Natural killer cell (primary cell): ENCODE data around the gene TAF3. TPM values are rescaled to one million over a fixed set of nuclear protein-coding genes. Genes with fewer than 3 reads are reported as not detected.

Experiments
- ATAC-seq, 3 donors: fragments of 150-1000 bp in 2 of 3; fragments of 200-7000 bp in 1 of 3; cut with Tn5 transposase; 1 replicate in 1 of 3; 2 replicates in 2 of 3; pipeline ENCODE4 v1.10.0; 2021; ENCODE audit warnings: mild to moderate bottlenecking in 2 of 3, moderate library complexity in 2 of 3
- DNase-seq, 2 donors: peaks; one replicate each; pipeline versions ENCODE4 v3.0.0 to v3.0.0-alpha.2; 2013 to 2021; ENCODE audit warnings: mixed read lengths in 1 of 2
- H3K27ac ChIP-seq: one replicate; pipeline ENCODE4 v1.5.1; 2013; ENCODE audit warnings: mild to moderate bottlenecking, low read length
- H3K27me3 ChIP-seq: one replicate; pipeline ENCODE4 v1.6.1; 2013; ENCODE audit warnings: low read length; ENCODE audit not compliant: control insufficient read depth, insufficient read depth
- H3K36me3 ChIP-seq: one replicate; pipeline ENCODE4 v1.6.1; 2013; ENCODE audit warnings: low read length; ENCODE audit not compliant: control insufficient read depth, insufficient read depth
- H3K4me1 ChIP-seq: one replicate; pipeline ENCODE4 v1.6.1; 2013; ENCODE audit warnings: low read length; ENCODE audit not compliant: control insufficient read depth, insufficient read depth
- H3K4me3 ChIP-seq: one replicate; pipeline ENCODE4 v1.5.1; 2013; ENCODE audit warnings: low read length
- H3K9me3 ChIP-seq: one replicate; pipeline ENCODE4 v1.6.1; 2013; ENCODE audit warnings: low read length; ENCODE audit not compliant: control insufficient read depth, insufficient read depth
- H3K27ac Mint-ChIP-seq, 2 donors: one replicate each; pipeline ENCODE4 v1.8.0; 2022; ENCODE audit warnings: mild to moderate bottlenecking in 2 of 2, mixed read lengths in 2 of 2, moderate library complexity in 1 of 2
- H3K27me3 Mint-ChIP-seq, 2 donors: one replicate each; pipeline ENCODE4 v1.8.0; 2022; ENCODE audit warnings: low read depth in 2 of 2, mixed read lengths in 2 of 2
- H3K36me3 Mint-ChIP-seq: one replicate; pipeline ENCODE4 v1.8.0; 2022; ENCODE audit warnings: mixed read lengths
- H3K4me1 Mint-ChIP-seq, 2 donors: one replicate each; pipeline ENCODE4 v1.8.0; 2022; ENCODE audit warnings: mixed read lengths in 2 of 2
- H3K4me3 Mint-ChIP-seq: one replicate; pipeline ENCODE4 v1.8.0; 2022; ENCODE audit warnings: mild to moderate bottlenecking, moderate library complexity, mixed read lengths
- H3K9me3 Mint-ChIP-seq, 2 donors: one replicate each; pipeline ENCODE4 v1.8.0; 2022; ENCODE audit warnings: mixed read lengths in 2 of 2
- WGBS: methylation state at CpG from one replicate; pipeline ENCODE4 v1.1.7; 2013; ENCODE audit warnings: missing lambda C conversion rate; ENCODE audit not compliant: insufficient coverage; 5-methylcytosine and 5-hydroxymethylcytosine counted together
- intact Hi-C: fragments of 100-400 bp; cut with micrococcal nuclease; formaldehyde crosslinking; loops from one replicate; pipeline ENCODE4 v1.14.2; 2022
- total RNA-seq, 4 donors: library from RNA; stranded (reverse); fragments of 120-200 nt in 1 of 4; gene quantifications; one replicate each; pipeline versions ENCODE4 v1.2.3 to v1.2.4, GENCODE V29; 2013 to 2022
- TF ChIP-seq, protein P1 (sequence below): fragments of 200-600 bp; IDR thresholded peaks from one replicate; pipeline ENCODE4 v1.8.0; 2022; ENCODE audit warnings: antibody characterized with exemption

The TAF3 gene
- total RNA-seq, 3 donors from 2014 or later (not counting 1 experiment from before 2014, with no cell fraction given), result 14.5 to 17.0 (median 15.6) TPM

DNA sequence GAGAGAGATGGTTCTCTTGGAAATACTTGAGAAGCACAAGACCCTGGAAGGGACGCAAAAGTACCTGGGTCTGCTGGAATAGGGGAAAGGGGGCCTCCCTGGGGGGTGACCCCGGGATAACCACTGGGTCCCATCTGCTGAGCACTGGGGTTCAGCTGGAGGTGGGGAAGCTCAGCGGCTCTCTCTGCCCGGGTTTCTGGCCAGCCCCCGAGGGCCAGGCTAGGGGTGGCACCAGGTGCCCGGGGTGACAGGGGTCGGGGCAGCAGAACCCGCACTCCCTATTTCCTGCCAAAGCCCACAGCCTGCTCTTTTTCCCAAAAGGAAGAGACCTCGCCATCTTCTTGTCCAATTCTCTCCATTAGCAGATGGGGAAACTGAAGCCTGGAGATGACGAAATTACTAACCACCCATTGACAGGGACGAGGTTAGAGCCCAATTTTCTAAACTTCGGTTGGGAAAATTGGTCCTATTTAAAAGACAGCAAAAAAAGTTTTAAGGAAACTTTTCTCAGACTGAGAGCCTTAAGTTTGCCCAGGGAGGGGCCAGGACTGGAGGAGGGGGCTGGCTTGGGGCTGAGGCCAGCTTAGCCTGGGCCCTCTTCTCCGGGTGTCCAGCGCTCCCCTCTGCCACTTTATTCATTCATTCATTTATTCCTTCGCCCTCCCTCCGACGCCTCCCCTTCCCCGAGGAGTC lies 218.3 kb downstream of the TAF3 start:
- Mint-ChIP-seq H3K4me1 (peaks cover 22 to 35% of the 10 kb centered on the region in 2 donors), H3K27ac (no peak overlapping the region), H3K27me3 (peaks cover 67 to 76% of the 10 kb centered on the region in 2 donors), H3K36me3 (peaks cover 8% of the 10 kb centered on the region), H3K9me3 (peaks cover 0 to 2% of the 10 kb centered on the region in 2 donors), H3K4me3 (no peak overlapping the region)
- no peak overlapping the region for H3K27ac ChIP-seq
- H3K27me3 ChIP-seq, result peaks cover 81% of the 10 kb centered on the region
- ATAC-seq, result no peak
- peak in 1 of 2 donors; percentile 36 for DNase-seq
- 11% methylated on average over 18 of the region's 18 CpGs for WGBS
- intact Hi-C loops, result no loop called here
- H3K36me3 ChIP-seq, result no peaks in the 10 kb centered on the region
- H3K9me3 ChIP-seq, result no peaks in the 10 kb centered on the region
- peaks cover 30% of the 10 kb centered on the region for H3K4me1 ChIP-seq
- H3K4me3 ChIP-seq, result no peak overlapping the region
- TF ChIP-seq, protein P1, sequence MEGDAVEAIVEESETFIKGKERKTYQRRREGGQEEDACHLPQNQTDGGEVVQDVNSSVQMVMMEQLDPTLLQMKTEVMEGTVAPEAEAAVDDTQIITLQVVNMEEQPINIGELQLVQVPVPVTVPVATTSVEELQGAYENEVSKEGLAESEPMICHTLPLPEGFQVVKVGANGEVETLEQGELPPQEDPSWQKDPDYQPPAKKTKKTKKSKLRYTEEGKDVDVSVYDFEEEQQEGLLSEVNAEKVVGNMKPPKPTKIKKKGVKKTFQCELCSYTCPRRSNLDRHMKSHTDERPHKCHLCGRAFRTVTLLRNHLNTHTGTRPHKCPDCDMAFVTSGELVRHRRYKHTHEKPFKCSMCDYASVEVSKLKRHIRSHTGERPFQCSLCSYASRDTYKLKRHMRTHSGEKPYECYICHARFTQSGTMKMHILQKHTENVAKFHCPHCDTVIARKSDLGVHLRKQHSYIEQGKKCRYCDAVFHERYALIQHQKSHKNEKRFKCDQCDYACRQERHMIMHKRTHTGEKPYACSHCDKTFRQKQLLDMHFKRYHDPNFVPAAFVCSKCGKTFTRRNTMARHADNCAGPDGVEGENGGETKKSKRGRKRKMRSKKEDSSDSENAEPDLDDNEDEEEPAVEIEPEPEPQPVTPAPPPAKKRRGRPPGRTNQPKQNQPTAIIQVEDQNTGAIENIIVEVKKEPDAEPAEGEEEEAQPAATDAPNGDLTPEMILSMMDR, result no peak

- DNase-seq, result peak in 1 of 2 donors; percentile 46
- ATAC-seq, result no peak
- H3K36me3 ChIP-seq, result no peaks in the 10 kb centered on the region
- Mint-ChIP-seq H3K27ac (peak overlapping the region; percentile 19 to 71), H3K9me3 (peaks cover 0 to 2% of the 10 kb centered on the region in 2 donors), H3K4me1 (peaks cover 27 to 42% of the 10 kb centered on the region in 2 donors), H3K27me3 (peaks cover 69 to 76% of the 10 kb centered on the region in 2 donors), H3K4me3 (peak overlapping the region; percentile 54), H3K36me3 (peaks cover 8% of the 10 kb centered on the region)
- H3K4me1 ChIP-seq, result peaks cover 34% of the 10 kb centered on the region
- intact Hi-C loops, result no loop called here
- no peak overlapping the region for H3K4me3 ChIP-seq
- H3K9me3 ChIP-seq, result no peaks in the 10 kb centered on the region
- H3K27ac ChIP-seq, result no peak overlapping the region
- 9% methylated on average over 30 of the region's 32 CpGs for WGBS
- TF ChIP-seq, protein P1, result no peak
- peaks cover 87% of the 10 kb centered on the region for H3K27me3 ChIP-seq
Measured at GRCh38 chr10:8037199-8037801, 219.0 kb downstream of the TAF3 start.

DNA sequence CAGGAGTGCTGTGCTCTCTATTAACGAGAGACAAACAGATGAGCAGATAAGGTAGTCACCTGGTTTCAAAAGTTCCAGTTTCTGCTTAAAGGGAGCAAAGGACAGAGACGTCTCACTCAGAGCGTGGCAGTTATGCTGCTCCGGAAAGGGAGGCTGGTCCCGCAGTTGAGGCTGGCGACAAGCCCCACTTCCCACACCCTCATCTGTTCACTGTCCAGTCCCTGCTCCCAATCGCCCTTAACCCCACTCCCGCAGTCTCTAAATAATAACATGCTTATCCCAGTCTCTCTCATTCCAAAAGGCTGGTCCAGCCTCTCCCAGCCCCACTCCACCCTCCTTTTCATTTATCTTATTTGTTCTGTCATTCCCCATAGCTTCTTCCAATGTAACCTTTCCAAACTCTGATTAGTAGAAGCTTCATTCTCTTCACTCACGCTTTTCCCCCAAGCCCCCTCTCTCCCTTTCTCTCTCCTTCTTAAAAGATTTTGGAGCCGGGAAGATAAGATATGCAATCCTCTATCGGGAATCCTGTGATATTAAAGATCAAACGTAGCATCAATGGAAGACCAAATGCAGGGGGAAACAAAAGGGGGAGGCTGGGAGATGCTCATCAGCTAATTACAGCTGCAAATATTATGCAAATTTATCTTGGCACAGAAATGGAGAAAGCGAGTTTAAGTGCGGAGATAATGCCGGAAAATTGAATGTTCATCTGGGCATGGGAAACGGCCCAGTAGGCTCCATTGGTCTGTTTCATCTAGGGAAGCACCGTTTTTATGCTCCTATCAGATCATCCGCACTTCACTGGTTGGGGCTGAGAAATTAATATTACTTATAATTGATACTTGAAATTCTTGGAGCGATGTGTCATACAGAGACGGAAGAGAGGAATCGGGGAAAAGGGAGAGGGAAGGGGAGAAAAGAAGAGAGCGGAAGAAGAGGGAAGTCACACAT lies 219.9 kb downstream of the TAF3 start:
- Mint-ChIP-seq H3K36me3 (peaks cover 8% of the 10 kb centered on the region), H3K4me3 (peak overlapping the region; percentile 35), H3K4me1 (peaks cover 35 to 51% of the 10 kb centered on the region in 2 donors), H3K9me3 (peaks cover 0 to 2% of the 10 kb centered on the region in 2 donors), H3K27me3 (peaks cover 72 to 75% of the 10 kb centered on the region in 2 donors), H3K27ac (peak overlapping the region in 1 of 2 donors; percentile 71)
- Histone ChIP-seq H3K36me3 (no peaks in the 10 kb centered on the region), H3K27me3 (peaks cover 91% of the 10 kb centered on the region), H3K9me3 (no peaks in the 10 kb centered on the region), H3K4me1 (peaks cover 42% of the 10 kb centered on the region), H3K4me3 (no peak overlapping the region), H3K27ac (no peak overlapping the region)
- TF ChIP-seq, protein P1, result no peak
- DNase-seq, result peak in 1 of 2 donors; percentile 60
- intact Hi-C loops, result loop anchor here (2.0 kb wide), 1 partner anchor 15 kb away; no protein-coding TSS in a partner anchor
- 14% methylated on average over 21 of the region's 22 CpGs for WGBS
- peak in 1 of 3 donors; percentile 36 for ATAC-seq
